Effector CD8-positive, alpha-beta T cell (primary cell): ENCODE results near the gene TRPV5.

Source experiments
- DNase-seq: peaks from one replicate; lab custom pipeline; 2025; lab: John Stamatoyannopoulos, UW

The TRPV5 gene

DNA sequence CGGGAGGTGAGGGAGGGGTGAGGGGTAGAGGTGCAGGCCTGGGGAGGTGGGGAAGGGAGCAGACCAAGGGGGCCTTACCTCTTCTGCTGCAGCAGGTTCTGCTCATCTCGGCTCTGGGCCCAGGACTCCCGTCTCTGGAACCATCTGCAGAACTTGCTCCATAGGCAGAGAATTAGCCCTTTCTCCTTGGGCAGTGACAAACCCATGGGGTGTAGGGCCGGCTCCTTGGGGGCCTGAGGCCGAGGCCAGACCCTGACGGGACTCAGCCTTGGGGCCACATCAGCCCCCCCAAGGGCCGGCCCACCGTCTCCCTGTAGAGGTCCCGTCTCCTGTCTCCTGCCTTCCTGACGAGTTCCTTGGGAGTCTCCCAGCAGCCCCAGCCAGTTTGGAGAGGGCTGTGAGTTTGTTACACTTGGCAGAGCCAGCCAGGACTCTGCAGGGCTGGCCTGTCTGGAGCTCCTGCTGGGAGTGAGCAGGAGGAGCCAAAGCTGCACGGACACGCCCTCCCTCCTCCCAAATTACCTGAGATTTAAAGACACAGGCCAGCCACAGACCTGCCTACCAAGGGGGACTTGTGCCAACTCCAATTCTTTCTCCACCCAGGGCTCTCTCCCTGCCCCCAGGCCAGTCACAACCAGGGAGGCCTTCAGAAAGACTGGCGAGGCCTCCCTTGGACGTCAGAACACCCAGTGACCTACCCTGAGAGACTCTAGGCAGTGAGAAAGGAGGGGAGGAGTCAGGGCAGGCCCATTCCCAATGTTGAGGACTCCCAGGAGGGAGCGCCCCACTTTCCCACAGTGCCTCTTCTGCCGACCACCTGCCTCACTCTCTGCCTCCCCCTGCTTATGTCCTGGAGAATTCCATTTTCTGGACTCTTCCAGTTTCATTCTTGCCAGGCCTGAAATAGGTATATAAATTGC lies 48.0 kb downstream of the TRPV5 start, which contains the start of gene TRPV6:
Gene TRPV6 (minus strand): TSS at position 435 of the 920 bp plus-strand sequence.
- DNase-seq = no peak

DNA sequence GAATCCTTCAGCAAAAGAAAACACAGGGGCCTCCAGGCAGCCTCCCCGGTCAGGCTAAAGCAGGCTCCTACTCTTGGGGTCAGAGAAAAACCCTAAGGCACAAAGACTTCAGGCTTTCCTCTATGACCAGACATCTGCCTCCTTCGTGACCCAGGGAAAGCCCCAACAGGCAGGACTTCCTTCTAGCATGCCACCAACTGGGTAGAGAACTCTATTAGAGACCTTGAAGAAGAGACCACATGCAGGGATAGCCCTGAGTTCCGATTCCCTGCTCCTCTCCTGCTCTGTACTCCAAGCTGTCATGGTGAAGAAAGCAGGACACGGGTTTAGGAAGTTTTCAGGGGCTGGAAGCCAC lies 49.3 kb downstream of the TRPV5 start:
- no peak for DNase-seq

DNA sequence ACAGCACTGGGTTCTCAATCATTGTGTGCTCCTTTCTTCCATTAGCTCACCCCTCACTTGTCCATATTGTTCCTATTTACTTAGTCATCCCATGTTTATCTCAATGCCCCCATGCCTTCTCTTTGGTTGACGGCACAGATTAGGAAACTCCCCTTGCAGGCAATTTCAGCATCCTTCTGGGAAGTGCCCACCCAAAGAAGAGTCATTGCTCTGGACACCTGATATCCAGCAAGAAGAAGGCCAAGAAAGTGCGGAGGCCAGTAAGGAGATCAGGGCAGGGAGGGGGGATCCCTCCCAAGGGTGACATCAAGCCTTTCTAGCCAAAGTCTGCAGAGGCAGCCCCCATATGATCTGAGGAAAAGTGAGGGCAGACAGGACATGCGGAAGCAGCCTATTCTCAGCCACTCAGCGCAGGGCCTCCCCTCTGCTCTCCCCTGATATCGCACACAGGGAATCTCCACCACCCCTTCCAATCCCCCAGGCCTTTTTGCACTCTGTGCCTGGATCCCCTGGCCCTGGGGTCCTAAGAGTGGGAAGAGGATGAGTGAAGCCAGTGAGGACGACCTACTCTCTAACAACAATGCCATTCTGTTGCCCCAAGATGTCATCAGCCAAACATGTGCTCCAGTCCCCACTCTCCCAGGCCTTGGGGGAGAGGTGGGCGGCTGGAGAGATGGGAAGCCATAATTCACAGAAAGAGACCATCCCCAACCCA lies 49.8 kb downstream of the TRPV5 start:
- no peak for DNase-seq

DNA sequence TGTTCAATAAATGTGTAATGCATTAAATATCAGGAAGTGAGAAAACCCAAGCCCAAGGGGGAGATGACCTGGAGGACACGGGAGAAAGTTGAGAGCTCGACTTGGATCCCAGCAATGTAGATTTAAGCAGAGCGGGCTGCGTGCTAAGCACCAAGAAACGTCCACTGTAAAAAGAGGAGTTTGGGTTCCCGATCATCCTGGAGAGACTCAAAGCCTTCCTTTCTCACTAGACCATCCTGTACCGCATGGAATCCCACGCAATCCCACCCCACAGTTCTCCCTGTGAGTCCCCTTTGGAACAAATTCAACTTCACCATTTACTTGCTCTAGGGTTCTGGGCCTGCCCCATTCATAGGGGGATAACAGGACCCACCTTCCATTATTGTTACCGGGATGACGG lies 50.4 kb downstream of the TRPV5 start:
- DNase-seq = no peak

DNA sequence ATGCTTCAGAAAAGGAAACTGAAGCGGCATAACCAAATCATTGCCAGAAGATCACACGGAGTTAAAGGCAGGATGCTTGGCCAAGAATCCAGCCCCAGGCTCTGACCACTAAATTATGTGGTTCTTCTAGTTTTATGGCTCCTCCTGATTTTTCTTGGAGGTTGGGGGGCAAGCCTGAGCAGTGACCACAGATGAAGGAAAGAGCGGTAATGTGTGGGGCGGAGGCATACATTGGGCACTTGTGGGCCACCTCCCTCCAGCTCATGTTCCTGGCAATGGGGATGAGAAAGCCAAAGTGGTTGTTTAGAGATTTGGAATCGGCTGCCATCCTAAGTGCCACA lies 51.2 kb downstream of the TRPV5 start:
- DNase-seq = no peak

DNA sequence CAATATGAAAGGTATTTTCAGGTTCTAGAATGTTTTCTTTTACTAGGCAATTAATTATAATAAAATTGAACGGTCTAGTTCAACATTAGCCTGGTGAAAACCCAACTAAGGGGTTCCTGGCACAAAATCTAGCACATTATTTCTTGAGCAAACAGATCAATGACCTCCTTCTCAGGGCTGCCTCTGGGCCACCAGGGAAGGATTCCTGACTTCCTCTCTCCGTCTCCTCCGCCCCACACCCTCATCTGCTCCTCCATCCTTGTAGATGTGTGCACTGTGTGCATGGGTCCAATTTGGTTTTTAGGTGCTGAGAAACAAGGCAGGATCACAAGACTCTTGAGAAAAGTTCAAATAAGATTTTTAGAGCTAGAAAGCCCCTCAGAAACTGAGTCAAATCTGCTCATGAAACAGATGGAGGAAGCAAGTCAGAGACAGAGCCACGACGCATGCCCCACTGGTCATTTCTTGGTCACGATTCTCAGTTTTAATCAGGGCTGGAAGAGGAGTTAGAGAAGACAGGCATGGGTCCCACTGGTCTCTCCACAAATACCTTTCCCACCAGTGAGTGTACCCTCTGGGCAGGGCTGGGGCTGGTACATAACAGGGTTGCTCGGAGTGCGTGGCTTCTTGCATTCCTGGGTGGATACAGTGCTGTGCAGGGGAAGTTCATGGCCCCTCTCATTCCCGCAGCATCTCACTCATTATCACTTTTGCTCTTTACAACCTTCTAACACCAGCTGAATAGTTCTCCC lies 51.8 kb downstream of the TRPV5 start:
- no peak for DNase-seq

DNA sequence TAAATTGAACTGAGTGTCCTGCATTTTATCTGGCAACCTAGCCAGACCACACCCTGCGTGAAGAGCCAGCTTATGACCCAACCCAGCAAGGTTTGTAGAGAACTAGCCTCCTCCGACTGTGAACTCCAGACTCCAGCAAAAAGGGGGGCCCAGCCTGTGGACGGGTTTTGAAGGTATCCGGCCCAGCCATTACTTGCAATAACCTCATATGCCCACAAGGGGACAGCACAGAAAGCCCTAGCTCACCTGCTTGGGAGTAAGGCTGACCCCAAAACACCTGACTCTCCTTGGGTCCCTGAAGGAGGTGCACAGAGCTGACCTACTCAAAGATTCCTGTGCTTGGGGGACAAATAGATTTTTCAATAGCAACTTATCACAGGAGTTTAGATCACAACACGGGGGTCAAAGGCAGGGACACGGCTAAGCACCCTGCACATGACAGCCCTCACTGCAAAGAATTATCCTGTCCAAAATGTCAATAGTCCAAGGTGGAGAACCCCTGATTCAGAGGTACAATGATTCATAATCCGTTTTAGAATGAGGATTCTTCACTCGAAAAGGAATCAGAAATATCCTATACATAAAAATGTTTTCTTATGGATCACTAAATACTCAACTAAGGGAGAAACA lies 52.6 kb downstream of the TRPV5 start:
- DNase-seq = peak; percentile 6

DNA sequence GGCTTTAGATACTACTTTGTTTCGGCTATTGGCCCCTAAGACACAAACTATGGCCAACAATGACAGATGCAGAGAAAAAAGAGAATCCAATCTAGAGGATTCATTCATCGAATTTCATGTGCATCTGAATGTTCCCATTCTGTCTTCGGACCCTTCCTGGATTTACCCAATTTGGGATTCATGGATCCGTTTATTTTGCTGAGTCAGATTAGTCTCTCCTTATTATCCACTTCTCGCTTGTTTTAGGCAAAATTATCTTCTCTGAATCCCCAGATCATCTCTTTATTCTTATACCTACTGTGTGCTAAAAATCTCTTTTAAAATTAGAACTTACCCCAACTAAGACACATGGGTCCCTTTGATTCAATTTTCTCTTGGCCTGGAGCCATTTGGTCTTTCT lies 54.5 kb downstream of the TRPV5 start:
- no peak for DNase-seq

DNA sequence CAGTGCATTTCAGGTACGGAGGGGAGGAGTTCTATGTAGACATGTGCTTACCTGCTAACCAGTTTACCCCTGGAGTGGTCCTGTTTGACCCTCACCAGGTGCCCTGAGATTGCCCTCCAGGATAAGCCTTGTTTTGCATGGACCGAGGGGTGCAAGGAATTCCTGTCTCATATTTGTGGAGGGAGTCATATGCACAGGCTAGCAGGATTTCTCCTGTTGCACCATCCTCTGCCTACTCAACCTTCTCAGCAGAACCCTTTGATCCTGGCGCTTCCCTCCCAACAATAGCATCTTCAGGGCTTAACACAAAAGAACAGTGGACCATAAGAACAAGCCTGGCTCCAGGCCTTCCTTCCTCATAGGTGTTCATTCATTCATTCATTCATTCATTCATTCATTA lies 55.2 kb downstream of the TRPV5 start:
- DNase-seq = no peak

DNA sequence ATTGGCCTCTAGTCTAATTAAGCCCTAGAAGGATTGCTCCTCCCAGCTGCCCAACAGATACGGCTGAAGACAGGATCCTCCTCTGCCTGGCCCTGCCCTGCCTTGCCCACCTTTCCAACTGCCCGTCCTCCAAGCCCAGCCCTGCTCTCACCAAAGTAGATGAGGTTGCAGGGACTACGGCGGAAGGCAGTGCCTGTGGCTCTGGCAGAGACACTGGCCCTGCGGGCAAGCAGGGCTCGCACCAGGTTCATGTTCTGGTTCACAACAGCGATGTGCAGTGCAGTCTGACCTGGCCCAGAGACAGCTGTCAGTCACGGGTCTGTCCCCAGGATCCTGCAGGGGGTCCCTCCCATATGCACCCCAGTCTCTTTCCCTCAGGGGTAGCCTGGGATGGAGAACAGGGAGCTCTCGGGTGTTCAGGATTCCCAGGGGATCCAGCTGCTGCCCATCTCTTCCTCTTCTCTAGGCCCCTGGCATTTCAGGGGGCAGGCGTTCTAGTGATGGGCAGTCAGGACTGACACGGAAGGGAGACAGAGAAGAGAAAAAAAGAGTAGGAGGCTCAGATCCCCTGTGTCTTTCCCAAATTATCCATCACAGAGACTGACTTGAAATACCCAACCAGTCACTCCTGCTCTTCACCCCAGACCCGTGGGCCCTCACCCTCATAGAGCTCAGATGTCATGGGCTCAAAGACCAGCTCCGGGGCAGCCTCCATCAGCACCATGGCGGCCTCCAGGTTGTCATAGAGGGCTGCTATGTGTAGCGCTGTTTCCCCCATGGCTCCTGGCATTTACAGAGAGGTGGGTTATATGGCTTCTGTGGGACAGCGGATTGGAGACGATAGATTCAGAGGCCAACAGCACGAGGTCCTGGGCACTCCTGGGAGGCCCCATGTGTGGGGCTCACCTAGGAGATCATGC lies 56.3 kb downstream of the TRPV5 start:
- DNase-seq = no peak

DNA sequence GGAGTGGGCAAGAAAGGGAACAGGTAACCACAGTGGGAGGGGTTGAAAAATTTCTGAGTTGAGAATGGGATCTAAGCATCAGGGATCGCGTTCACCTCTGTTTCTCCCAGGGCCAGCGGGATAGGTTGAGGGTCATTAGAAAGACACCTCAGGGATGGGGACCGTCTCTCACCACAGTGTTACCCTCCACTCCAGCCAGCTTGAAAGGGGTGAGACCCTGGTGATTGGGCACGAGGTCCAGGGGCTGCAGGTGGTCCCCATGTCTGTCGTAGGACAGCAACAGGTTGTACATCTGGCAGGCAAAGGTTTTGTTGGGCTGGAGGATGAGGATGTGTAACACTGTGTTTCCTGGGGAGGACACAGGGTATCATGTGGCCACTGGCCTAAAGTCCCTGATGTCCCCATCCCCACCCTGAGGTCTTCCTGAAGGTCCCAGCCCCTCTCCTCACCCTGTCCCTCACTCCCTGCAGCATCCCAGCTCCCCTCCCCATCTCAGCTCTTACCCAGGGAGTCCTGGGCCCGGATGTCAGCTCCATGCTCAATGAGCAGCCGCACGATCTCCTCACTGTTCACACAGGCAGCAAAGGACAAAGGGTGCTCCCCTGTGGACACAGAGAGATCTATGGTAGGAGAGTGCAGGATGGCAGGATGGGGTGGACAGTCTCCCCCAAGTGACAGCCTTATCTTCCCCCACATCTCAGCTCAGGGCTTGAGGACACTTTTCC lies 57.1 kb downstream of the TRPV5 start:
- DNase-seq = no peak

DNA sequence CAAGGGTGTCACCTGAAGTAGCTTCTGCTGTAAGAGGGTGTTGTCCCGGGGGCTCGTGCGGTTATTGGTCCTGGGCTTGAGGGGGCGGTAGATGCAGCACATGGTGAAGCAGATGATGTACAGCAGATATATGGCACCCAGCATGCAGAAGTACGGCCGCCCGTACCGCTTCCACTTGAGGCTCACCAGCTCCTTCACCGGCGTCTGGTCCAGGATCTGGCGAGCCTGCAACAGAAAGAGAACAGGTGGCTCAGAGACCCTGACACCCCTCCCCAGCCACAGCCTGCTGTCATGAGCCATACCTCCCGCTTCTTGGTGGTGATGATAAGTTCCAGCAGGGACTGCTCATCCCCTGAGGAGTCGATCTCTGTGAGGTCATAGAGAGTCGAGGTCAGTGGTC lies 58.1 kb downstream of the TRPV5 start:
- DNase-seq = no peak

DNA sequence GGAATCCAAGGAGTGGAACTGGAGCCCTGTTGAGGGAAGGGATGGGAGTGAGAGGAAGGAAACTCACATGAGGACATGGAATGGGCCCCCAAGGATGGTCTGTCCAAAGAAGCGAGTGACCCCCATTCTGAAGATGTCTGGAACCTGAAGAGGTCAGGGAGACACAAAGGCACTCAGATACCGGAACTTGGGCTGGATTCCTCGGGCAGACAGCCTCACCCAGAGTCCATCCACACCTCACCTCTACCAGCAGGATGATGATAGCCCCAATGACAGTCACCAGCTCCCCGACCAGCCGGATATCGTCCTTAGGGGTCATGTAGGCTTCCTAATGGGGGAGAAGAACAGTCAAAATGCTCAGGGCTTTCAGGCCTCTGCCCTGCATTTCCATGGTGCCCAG lies 58.7 kb downstream of the TRPV5 start:
- no peak for DNase-seq

DNA sequence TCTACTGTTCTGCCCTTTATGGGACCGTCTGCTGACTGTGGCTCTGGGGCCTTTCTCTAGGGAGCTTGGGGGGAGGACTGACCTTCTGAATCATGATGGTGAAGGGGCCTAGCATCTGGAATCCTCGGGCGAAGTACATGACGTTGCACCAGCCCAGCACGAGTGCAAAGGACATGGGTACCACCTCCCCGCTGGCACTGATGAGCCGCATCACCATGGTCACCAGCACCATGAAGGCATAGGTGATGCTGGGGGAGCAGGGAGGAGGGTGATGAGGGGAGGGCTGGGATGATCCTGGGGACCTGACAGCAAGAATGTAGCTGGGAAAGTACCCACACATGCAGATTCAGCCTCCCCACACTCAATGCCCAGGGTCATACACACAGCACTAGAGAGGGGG lies 59.1 kb downstream of the TRPV5 start:
- DNase-seq = no peak

DNA sequence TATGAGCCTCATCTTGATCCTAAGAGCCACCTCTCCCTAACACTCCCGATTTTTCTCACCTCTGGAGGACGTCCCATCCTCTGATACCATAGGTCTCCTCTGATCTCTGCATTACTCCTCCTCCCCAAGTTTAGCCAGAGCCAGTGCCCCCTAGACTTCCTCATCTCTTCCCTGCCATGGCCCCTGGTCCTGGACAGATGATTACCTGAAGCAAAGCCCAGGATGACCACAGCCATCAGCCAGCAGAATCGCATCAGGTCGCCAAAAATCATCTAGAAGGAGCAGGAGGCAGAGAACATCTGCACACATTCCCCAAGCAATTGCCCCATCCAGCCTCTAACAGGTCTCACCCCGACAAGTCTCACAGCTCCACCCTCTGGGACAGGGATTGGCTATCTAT lies 59.7 kb downstream of the TRPV5 start:
- DNase-seq = no peak

DNA sequence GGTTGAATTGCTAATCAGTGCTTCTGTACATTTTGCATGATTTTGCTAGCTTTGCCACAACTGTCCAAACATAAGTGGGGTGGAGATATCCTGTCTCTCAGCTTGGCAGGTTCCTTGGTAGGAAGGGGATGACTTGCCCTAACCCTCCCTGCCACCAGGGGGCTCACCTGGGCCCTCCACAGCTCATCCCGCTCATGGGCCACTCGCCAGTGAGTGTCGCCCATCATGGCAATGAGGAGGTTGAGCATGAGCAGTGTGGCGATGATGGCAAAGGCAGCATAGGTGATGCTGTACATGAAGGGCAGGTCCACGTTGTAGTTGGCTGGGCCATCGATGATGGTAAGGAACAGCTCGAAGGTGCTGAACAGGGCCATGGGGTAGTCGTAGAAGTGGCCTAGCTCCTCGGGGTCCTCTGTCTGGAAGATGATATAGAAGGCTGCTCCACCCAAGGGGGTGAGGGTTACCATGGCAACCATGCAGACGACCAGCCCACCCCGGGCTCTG lies 60.2 kb downstream of the TRPV5 start:
- DNase-seq = no peak

DNA sequence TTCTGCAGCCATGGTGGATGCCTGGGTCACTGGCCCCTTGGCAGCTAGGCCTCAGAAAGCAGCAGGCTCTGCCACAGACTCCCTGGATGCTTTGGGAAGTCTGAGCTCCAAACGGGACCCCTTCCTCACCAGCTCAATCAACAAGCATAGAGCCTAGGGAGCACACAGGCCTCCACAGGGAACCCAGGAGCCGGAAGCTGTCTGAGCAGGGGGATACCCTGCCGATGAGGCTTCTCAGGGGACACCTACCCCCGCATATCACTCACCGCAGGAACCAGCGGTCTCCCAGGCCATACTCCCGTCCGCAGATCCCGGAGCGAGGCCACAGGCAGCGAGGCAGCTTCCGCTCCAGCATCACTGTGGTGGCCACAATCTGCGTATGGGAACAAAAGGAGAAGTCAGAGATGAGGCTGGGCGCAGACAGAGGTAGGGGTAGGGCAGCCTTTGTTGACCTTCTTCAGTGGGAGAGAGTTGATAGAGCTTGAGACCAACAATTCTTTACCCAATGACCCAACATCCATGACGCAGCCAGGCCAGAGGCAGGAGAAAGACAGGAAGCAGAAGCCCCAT lies 61.4 kb downstream of the TRPV5 start:
- DNase-seq = no peak

DNA sequence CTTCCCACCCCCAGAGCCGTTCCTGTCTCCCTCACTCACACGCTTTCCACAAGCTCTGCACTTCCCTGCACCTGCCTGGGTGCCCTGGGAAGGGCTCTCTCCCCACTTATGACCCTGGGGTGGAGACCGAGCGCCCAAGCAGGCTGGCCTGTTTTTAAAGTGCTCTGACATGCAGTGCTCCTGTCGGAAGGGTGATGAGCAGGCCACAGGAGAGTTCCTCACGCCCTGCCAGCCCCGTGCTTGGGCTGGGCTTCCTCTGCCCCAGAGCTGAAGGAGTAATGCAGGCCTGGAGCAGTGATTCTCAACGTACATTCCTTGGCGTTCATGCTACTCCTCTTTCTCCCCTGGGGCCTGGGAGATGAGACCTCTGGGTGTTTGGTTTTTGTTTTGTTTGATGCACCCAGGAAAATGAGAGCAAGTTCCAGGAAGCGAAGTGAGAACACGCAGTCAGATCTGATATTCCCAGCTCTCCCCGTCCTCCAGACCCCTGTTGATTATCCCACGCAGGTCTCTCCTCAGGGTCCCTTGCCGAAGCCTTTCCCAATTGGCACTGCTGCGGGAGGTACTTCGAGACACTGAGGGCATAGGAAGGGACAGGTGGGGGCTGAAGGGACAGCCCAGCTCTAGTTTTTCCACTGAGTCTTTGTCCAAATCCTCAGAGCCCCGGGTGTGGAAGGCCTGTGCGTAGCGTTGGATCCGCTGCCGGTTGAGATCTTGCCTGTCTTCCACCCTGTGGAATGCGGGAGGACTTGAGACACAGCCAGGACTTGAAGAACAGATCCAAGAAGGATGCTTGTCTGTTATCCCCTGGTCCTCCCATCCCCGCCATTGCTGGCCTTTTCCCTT lies 62.1 kb downstream of the TRPV5 start:
- DNase-seq = no peak
